Measurements from ENCODE around the gene TASOR2. TPM values are rescaled to one million over a fixed set of nuclear protein-coding genes. Genes with fewer than 3 reads are reported as not detected.

TASOR2 gene
- total RNA-seq, 1 donor from 2014 or later = 60.1 TPM

DNA sequence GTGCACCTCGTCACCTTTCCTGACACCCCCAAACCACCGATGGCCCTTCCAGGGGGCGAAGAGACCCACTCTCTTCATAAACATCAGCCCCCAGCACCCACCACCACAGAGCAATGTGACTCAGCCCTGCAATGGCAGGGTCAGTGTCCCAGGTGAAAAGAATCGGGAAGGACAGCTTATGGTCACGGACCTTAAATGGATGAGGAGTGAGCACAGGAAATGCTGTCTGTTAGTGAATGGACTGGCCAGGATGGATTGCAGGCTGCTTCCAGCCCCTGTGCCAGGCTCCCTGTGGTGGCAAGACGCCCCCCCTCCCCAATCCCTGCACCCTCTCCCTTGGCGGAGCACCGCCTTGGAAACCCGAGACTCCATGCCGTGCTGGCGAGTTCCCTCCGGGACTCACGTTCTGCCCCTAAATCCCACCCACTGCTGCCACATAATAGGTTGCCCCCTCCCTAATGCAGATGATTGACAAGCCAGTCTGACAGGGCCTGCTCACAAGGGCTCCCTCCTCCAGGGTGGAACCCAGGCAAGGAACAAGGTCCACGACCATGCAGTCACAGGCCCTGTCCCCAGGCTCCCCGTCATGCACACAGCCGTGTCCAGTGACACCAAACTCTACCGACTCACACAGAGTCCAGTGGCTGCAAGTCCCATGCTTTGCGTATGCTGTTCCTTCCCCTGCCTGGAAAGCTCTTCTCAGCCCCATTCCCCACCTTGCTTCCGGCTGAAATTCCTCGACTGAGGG lies 25.6 kb upstream of the TASOR2 start:
- Histone ChIP-seq H3K27me3 (ENCODE audit: control insufficient read depth, insufficient read depth, low read length) (no peaks in the 10 kb centered on the region), H3K4me3 (ENCODE audit: low read depth, low read length) (no peak overlapping the region)
- TF ChIP-seq, protein P1, sequence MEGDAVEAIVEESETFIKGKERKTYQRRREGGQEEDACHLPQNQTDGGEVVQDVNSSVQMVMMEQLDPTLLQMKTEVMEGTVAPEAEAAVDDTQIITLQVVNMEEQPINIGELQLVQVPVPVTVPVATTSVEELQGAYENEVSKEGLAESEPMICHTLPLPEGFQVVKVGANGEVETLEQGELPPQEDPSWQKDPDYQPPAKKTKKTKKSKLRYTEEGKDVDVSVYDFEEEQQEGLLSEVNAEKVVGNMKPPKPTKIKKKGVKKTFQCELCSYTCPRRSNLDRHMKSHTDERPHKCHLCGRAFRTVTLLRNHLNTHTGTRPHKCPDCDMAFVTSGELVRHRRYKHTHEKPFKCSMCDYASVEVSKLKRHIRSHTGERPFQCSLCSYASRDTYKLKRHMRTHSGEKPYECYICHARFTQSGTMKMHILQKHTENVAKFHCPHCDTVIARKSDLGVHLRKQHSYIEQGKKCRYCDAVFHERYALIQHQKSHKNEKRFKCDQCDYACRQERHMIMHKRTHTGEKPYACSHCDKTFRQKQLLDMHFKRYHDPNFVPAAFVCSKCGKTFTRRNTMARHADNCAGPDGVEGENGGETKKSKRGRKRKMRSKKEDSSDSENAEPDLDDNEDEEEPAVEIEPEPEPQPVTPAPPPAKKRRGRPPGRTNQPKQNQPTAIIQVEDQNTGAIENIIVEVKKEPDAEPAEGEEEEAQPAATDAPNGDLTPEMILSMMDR (IDR thresholded peaks at IDR 0.05; ENCODE audit: insufficient read depth, low read length, poor library complexity, severe bottlenecking) = no peak

DNA sequence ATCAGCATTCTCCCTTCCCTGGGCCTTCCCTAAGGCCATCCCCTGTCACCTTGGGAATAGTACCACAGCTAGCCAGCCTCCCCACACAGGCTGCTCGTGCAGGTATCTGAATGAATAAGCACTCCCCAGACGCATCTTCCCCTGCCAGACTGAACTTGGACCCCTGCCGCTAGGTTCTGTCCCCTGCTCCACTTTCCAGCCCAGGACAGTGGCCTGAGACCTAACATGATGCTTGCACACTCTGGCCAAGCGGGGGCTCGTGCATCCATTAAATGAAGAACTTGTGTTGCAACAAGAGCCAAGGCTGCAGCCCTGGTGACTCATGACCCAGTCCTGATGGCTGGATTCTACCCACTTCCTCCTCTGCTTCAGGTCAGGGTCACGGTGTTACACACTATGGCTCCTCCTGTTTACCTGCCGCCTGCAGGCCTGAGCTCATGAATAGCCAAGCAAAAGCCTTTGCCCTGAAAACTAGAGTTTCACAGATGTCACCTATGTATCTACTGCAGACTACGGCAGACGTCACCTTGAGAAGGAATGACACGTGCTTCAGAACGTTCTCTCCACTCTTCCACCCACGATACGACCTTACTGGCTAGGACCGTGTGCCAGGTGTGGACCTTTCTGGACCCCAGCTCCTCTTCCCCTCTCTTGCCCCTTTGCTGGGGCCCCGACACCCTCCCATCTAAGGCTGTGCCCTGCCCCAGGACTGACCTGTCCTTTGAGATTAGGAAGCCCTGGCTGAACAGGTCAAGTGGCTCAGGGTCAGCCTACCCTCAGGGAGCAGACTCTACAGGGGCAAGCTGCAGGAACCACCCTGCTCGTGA lies 24.7 kb upstream of the TASOR2 start:
- Histone ChIP-seq H3K27me3 (ENCODE audit: control insufficient read depth, insufficient read depth, low read length) (no peaks in the 10 kb centered on the region), H3K36me3 (ENCODE audit: control insufficient read depth, insufficient read depth, low read length) (no peaks in the 10 kb centered on the region), H3K4me3 (ENCODE audit: low read depth, low read length) (no peak overlapping the region)
- TF ChIP-seq, protein P1 (IDR thresholded peaks at IDR 0.05; ENCODE audit: insufficient read depth, low read length, poor library complexity, severe bottlenecking) = no peak
- DNase-seq (ENCODE audit: low read depth) = peak; percentile 64

More for the DNA sequence above, 25.6 kb upstream of the TASOR2 start:
- no peaks in the 10 kb centered on the region for H3K36me3 ChIP-seq (ENCODE audit: control insufficient read depth, insufficient read depth, low read length)
- DNase-seq (ENCODE audit: low read depth) = no peak

DNA sequence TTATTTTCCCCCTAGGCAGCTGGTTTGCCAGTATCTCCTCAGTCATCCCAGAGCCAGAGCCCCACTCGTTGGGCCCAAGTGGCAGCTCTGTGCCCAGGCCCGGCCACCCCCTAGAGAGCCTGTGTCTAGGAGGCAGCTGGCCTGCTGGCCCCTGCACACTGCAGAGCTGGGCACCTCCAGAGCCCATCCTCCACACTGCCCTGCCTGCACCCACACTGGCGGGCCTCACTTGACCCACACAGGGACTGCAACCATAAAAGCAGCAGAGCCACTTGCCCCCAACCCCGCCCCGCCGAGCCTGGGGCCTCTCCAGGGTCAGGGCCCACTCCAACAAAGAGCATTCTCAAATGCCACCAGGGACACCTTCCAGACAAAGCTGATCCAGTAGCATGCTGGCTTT lies 23.6 kb upstream of the TASOR2 start:
- no peak for DNase-seq (ENCODE audit: low read depth)
- Histone ChIP-seq H3K4me3 (ENCODE audit: low read depth, low read length) (no peak overlapping the region), H3K36me3 (ENCODE audit: control insufficient read depth, insufficient read depth, low read length) (no peaks in the 10 kb centered on the region), H3K27me3 (ENCODE audit: control insufficient read depth, insufficient read depth, low read length) (no peaks in the 10 kb centered on the region)
- TF ChIP-seq, protein P1 (IDR thresholded peaks at IDR 0.05; ENCODE audit: insufficient read depth, low read length, poor library complexity, severe bottlenecking) = no peak

DNA sequence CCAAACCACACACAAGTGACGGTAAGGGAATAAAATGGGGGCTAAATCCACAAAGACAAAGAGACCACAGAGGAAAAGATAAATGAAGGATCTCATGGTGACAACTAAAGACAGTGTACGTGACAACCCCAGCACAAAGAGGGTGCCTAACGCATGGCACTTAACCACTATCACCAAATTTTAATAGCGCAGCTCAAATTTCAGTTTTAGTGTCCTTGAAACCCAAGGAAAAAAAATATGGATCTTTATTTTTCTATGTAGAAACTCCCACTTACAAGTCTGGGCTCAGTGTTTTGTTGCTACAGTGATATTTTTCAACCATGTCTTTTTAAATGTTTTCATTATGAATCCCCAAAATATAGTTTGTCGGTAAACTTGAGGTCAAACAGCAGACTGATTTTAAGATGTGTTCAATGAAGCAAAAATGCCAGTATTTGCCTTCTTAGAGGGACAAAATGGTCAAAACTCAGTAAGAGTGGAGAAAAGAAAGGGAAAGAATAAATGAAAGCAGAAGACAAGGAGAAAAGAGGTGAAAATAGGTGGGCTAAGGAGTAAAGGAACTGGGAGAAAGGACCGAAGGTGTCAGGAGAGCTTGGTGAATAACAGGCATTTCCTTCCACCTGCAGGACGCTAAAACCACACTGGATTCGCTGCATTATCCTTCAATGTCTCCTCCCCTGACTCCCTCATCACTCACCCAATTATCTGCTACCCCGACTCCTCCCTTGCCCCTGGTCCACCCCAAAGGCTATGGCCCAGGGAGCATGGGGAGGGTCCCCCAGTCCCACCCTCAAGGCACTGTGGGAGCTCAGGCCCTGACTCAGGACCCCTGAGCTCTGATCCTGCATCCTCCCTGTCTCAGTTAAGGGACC lies 21.7 kb upstream of the TASOR2 start:
- TF ChIP-seq, protein P1 (IDR thresholded peaks at IDR 0.05; ENCODE audit: insufficient read depth, low read length, poor library complexity, severe bottlenecking) = no peak
- H3K4me3 ChIP-seq (ENCODE audit: low read depth, low read length) = no peak overlapping the region
- H3K36me3 ChIP-seq (ENCODE audit: control insufficient read depth, insufficient read depth, low read length) = no peaks in the 10 kb centered on the region
- DNase-seq (ENCODE audit: low read depth) = no peak
- H3K27me3 ChIP-seq (ENCODE audit: control insufficient read depth, insufficient read depth, low read length) = no peaks in the 10 kb centered on the region

DNA sequence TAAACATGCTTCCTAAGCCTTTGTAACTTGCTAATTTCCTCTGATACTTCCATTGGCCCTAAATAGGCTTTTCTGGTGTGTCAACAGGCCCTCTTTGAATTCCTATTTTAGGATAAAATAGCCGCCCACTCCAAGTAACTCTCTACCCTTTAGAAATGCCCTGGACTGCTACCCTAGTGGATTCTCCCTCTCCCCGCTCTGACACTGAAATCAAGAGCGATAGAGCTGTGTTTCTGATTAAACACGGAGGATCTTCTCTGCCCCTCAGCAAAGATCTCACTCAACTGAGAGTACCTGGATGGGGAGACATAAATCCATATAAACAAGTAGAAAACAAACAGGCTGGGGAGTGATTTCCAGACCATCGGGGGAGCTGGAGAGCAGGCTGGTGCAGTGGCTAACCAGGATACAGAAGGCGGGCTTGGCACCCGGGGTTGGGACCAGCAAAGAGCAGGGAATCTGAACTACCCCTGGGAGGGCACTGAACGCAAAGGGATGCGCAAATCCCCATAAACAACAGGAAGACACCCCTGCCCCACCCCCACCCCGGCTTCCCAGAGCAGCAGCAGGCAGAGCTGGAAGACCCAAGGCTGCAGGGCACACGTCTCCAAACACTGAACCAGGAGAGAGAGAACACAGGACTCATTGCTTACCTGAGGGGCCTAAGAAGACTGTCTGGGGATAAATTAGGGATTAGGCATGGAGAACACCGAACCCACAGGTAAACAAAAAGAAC lies 20.8 kb upstream of the TASOR2 start:
- H3K4me3 ChIP-seq (ENCODE audit: low read depth, low read length) = no peak overlapping the region
- H3K27me3 ChIP-seq (ENCODE audit: control insufficient read depth, insufficient read depth, low read length) = no peaks in the 10 kb centered on the region
- no peaks in the 10 kb centered on the region for H3K36me3 ChIP-seq (ENCODE audit: control insufficient read depth, insufficient read depth, low read length)
- TF ChIP-seq, protein P1 (IDR thresholded peaks at IDR 0.05; ENCODE audit: insufficient read depth, low read length, poor library complexity, severe bottlenecking) = peak; percentile 7
- DNase-seq (ENCODE audit: low read depth) = no peak

Data from kidney epithelial cell (primary cell).